ENCODE results near the gene ADAMTSL4.

DNA sequence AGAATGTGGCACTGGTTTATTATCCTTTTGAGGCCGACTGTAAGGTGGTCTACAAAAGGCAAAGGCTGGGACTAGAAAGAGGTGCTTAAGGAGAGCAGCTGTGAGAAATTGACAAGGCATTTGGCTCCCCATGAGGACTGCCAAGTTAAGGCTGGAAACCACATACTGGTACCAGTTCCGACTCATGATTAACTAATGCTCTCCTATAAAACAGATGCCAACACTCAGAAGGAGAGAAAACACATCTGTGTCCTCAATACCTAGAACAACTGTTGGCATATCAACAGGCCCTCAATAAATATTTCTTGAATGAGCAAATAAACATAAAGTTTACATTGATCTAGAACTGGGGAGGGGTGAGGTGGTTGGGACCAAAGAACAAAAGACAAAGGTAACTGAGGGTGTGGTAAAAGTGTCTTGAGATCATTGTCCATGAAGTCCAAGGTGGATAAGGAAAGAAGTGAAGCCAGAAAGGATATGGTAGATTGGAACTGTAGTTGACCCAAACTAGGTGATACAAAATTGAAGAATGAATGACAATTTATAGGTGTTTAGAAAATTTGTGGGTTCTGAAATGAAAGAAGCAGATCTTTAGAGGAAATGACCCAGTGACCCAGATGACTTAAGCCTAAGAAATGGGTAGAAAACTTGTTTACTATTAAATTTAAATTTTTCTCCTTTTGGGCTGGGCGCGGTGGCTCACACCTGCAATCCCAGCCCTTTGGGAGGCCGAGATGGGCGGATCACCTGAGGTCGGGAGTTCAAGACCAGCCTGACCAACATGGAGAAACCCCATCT, 47.1 kb downstream of the ADAMTSL4 start:
- TF ChIP-seq, protein P1, sequence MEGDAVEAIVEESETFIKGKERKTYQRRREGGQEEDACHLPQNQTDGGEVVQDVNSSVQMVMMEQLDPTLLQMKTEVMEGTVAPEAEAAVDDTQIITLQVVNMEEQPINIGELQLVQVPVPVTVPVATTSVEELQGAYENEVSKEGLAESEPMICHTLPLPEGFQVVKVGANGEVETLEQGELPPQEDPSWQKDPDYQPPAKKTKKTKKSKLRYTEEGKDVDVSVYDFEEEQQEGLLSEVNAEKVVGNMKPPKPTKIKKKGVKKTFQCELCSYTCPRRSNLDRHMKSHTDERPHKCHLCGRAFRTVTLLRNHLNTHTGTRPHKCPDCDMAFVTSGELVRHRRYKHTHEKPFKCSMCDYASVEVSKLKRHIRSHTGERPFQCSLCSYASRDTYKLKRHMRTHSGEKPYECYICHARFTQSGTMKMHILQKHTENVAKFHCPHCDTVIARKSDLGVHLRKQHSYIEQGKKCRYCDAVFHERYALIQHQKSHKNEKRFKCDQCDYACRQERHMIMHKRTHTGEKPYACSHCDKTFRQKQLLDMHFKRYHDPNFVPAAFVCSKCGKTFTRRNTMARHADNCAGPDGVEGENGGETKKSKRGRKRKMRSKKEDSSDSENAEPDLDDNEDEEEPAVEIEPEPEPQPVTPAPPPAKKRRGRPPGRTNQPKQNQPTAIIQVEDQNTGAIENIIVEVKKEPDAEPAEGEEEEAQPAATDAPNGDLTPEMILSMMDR (IDR thresholded peaks at IDR 0.05) = no peak
- TF ChIP-seq EP300 (IDR thresholded peaks at IDR 0.05) = no peak
- no peak for TF ChIP-seq POLR2AphosphoS5 (IDR thresholded peaks at IDR 0.05)
